ENCODE results near the gene TAS2R60.

- no peak for TF ChIP-seq CTCF (IDR thresholded peaks at IDR 0.05)
- TF ChIP-seq POLR2A (IDR thresholded peaks at IDR 0.05), result no peak
Measured at GRCh38 chr7:143454091-143454680, 10.9 kb downstream of the TAS2R60 start.

Measured in testis (tissue), 2 donors.